Ishikawa (cell line): ENCODE measurements around the gene SPEM2.

ENCODE experiments used
- CEBPB ChIP-seq: IDR thresholded peaks from 2 replicates; pipeline ENCODE4 v1.6.1; 2012
- CREB1 ChIP-seq: IDR thresholded peaks from 2 replicates; pipeline ENCODE4 v1.6.1; 2012; ENCODE audit warnings: low read depth
- EGR1 ChIP-seq: IDR thresholded peaks from 2 replicates; pipeline ENCODE4 v1.6.1; 2012
- EP300 ChIP-seq: IDR thresholded peaks from 2 replicates; pipeline ENCODE4 v1.6.1; 2012; ENCODE audit warnings: borderline replicate concordance
- FOXM1 ChIP-seq: IDR thresholded peaks from 2 replicates; pipeline ENCODE4 v1.6.1; 2012; ENCODE audit warnings: low read depth, borderline replicate concordance
- MAX ChIP-seq: IDR thresholded peaks from 2 replicates; pipeline ENCODE4 v1.6.1; 2012
- NFIC ChIP-seq: IDR thresholded peaks from 2 replicates; pipeline ENCODE4 v1.6.1; 2012
- RAD21 ChIP-seq: IDR thresholded peaks from 2 replicates; pipeline ENCODE4 v1.6.1; 2012; ENCODE audit warnings: low read depth
- REST ChIP-seq: IDR thresholded peaks from 2 replicates; pipeline ENCODE4 v1.6.1; 2012; ENCODE audit warnings: low read depth, mild to moderate bottlenecking
- TAF1 ChIP-seq: IDR thresholded peaks from 2 replicates; pipeline ENCODE4 v1.6.1; 2012; ENCODE audit warnings: low read depth, mild to moderate bottlenecking
- TCF12 ChIP-seq: IDR thresholded peaks from 2 replicates; pipeline ENCODE4 v1.6.1; 2012; ENCODE audit warnings: low read depth
- TEAD4 ChIP-seq: IDR thresholded peaks from 2 replicates; pipeline ENCODE4 v1.6.1; 2012
- USF1 ChIP-seq: IDR thresholded peaks from 2 replicates; pipeline ENCODE4 v1.6.1; 2012
- YY1 ChIP-seq: IDR thresholded peaks from 2 replicates; pipeline ENCODE4 v1.6.1; 2012; ENCODE audit warnings: low read depth
- ZBTB7A ChIP-seq: IDR thresholded peaks from 2 replicates; pipeline ENCODE4 v1.6.1; 2012; ENCODE audit warnings: low read depth

SPEM2 gene

DNA sequence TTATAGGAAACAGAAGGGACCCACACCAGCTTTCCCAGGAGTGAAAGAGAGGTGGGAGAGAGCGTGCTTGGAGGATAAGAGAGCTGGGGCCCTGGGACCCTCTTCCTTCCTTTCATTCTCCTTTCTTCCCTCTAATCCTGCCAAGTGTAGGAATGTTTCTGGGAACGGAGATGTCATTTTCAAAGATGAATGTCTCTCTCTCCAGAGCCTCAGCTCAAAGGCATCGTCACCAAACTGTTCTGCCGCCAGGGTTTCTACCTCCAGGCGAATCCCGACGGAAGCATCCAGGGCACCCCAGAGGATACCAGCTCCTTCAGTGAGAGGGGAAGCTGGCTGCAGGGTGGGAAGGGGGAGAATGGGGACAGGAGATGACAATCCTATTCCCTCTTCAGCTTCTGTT is 15.8 kb downstream of the SPEM2 start:
- TF ChIP-seq ZBTB7A (no peak), USF1 (no peak), TCF12 (no peak)

- TF ChIP-seq FOXM1: no peak
- no peak for TF ChIP-seq USF1
- no peak for TF ChIP-seq CEBPB
- no peak for TF ChIP-seq EGR1
- no peak for TF ChIP-seq TEAD4
- no peak for TF ChIP-seq CREB1
- no peak for TF ChIP-seq NFIC
- TF ChIP-seq YY1: no peak
- no peak for TF ChIP-seq MAX
- TF ChIP-seq TCF12: no peak
- no peak for TF ChIP-seq RAD21
- TF ChIP-seq EP300: no peak
- TF ChIP-seq TAF1: no peak
- no peak for TF ChIP-seq REST
- TF ChIP-seq ZBTB7A: no peak
Observed at GRCh38 chr17:7442142-7442541, 16.7 kb downstream of the SPEM2 start.

DNA sequence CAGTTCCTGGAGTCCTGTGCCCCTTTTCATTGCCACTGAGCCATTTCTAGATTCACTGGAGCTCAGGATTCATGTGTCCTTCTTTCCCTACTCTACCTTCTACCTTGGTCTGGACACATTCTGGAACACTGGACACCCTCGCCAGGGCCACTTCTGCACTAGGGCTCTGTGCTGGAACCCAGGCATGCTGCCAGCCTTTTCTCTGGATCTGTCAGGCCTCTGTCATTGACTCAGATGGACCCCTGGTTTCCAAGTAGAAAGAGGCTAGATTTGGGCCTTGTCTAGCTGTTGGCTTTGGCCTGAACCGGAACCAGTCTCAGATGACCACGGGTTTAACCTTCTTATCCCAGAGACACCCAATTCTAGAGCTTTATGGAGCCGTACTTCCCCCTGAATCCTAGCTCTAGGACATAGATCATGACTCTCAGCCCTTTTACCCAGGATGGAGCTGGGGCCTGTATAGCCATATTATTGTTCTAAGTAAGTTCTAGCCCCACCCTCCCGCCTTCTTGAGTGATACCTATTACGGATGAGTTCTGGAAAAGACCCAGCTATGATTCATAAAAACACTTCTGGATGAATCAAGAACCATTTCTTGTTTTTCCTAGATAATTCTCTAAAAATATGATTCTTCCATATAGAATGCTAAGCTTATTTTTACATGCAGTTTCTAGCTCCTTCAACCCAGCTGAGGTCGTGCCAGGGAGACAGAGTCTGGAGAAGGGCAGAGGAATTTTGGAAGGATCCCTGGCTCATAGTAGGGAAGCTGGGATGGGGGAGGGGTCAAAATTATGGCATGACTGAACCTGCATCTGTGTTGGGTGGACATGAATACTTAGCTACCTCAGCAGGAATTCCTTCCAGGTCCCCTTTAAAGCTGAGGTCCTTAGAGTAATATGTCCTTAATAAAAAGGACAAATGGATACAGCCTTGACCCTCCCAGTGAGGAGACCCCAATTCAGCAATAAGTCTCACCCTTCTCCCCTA is 18.4 kb downstream of the SPEM2 start:
- TF ChIP-seq MAX: no peak
- no peak for TF ChIP-seq USF1
- no peak for TF ChIP-seq TAF1

- TF ChIP-seq FOXM1 (no peak), YY1 (no peak), EGR1 (no peak), MAX (no peak; the same call in 1 of the 2 replicates), CEBPB (no peak), CREB1 (no peak), TAF1 (no peak), REST (no peak)
Observed at GRCh38 chr17:7444682-7445618, 19.5 kb downstream of the SPEM2 start, which contains the start of gene CHRNB1. CHRNB1 (plus strand) TSS chr17:7445061; CDS start chr17:7445128, 67 bp downstream.

GRCh38 chr17:7445619-7445968 is 20.2 kb downstream of the SPEM2 start:
- TF ChIP-seq NFIC (no peak), REST (no peak), TAF1 (no peak), RAD21 (no peak), EP300 (no peak), USF1 (no peak), MAX (no peak), TCF12 (no peak), ZBTB7A (no peak), CEBPB (no peak), TEAD4 (no peak)
